LoVo (cell line): ENCODE results near the gene PAM.
A peak's percentile ranks its signal among the peaks of the same experiment; 100 is the strongest.
"Not testable (repeated sequence)": the region's sequence is repeated elsewhere in the genome, so short reads cannot be mapped to it uniquely, and the experiment has no call there.

Source experiments
- DNase-seq: peaks from one replicate; pipeline ENCODE4 v3.0.0-alpha.2; 2016; ENCODE audit warnings: low spot score

The PAM gene

GRCh38 chr5:102751903-102752376 lies 3.2 kb upstream of the PAM start:
- not testable (repeated sequence) for DNase-seq

- no peak for DNase-seq
Measured at GRCh38 chr5:102753889-102754766, 977 bp upstream of the PAM start.

GRCh38 chr5:102755686-102756371 lies 724 bp downstream of the PAM start:
- peak; percentile 82 for DNase-seq

DNA sequence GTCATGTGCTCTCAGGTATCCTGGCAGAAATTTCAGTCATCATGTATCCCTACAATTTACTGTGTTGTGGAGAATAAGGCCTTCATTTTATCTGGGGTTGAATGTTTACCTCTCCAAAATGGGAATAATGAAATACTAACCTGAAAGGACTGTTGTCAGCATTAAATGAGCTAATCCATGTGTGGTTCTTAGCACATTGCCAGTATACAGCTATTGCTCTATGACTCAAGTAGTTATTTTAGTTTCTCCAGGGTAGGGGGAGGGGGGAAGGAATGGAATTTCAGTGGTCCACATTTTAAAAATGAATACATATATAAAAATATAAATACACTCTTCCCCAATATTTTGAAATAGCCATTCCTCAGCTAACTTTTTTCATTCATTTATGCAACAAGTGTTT lies 3.5 kb downstream of the PAM start:
- DNase-seq = no peak

- no peak for DNase-seq
Measured at GRCh38 chr5:102759289-102759688, 4.2 kb downstream of the PAM start.

DNA sequence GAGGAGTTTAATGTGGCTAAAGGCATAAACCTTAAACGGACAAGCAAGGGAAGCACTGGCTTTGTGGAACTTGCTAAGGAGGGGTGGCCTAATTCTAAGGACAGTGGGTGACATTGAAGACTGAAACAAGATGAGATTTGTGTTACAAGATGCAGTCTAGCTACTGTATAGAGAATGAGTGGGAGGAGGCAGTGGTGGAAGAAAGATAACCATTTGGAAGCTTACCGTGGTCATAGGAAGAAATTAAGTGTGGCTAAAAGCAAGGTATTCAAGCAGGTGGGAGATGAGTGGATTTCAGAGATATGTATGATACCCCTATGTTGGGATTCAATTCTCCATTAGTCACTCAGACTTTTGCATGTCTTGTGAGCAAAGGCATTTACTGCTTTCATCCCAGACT lies 4.6 kb downstream of the PAM start:
- no peak for DNase-seq

GRCh38 chr5:102760815-102761214 lies 5.7 kb downstream of the PAM start:
- DNase-seq = no peak

DNA sequence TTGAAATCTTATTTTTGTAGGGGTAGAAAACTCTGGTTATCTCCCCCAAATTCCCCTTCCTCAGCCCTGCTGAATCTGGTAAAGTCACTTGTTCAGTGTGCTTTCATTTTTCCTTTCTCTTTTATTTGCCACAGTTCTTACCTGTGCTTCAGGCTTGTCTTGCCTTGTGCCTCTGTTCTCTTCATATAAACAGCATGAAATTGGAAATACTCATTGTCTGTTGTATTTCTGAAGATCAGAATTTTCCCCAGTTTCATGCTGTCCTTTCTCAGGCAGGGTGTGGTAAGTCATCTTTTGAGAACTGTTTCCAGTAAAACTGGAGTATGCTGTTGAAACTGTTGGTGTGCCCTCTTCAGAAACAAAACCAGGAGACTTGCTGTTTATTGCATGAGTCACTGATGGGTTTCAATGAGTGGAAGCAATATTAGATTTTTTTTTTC lies 7.0 kb downstream of the PAM start:
- DNase-seq = peak; percentile 50

- DNase-seq = peak; percentile 27
Measured at GRCh38 chr5:102762562-102763227, 7.6 kb downstream of the PAM start.

DNA sequence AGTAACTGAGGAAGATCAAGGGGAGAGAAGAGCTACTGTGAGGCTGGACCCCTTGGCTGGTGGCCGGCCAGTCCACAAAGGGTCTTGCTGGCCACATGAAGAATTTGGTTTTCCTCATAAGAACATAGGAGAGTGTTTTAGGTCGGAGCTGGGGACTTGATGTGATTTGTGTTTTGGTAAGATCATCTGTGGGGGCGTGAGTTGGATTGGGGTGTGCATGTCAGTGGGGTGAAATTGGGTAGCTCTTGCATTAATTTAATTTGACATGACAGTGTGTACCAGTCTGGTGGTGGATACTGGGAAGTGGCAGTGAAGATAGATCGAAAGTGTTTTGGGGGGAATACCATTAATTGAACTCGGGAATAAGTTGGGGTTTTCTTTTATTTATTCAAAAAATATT lies 8.6 kb downstream of the PAM start:
- DNase-seq = no peak

- no peak for DNase-seq
Measured at GRCh38 chr5:102764381-102765004, 9.4 kb downstream of the PAM start.

DNA sequence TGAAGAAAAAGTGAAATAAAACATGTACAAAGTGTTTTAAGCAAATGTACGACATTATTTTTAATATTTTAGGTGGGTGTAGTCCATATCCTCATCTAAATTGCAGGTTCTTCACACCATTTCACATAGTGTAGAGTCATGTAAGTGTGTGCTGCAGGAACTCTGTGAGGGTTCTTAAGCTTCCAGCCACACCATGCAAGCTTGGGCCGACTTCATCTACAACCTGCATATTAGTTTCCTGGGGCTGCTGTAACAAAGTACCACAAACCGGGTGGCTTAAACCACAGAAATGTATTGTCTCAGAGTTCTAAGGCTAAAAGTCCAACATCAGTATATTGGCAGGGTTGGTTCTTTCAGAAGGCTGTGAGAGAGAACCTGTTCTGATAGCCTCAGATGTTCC lies 10.2 kb downstream of the PAM start:
- DNase-seq = no peak

- no peak for DNase-seq
Measured at GRCh38 chr5:102766295-102767090, 11.4 kb downstream of the PAM start.

GRCh38 chr5:102767862-102768261 lies 12.8 kb downstream of the PAM start:
- no peak for DNase-seq

- DNase-seq = no peak
Measured at GRCh38 chr5:102770803-102771202, 15.7 kb downstream of the PAM start.

GRCh38 chr5:102771435-102771834 lies 16.3 kb downstream of the PAM start:
- no peak for DNase-seq

DNA sequence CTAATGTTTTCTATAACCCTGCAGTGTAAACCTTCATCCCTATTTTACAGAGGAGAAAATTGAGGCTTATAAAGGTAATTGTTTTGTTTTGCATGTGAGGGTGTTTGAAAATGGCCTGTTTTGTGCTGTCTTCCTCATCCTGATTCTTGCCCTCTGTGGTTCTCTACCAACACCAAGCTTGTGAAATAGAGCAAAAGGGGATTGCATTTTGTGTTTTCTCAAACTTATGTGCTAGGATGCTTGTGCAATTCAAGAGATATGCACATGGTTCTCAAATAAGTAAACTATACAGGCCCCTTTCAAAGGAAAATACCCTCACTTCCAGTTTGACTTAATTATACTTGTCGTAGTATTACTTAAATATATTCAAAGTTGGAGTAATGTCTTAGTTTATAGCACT lies 17.2 kb downstream of the PAM start:
- no peak for DNase-seq

- no peak for DNase-seq
Measured at GRCh38 chr5:102773133-102773532, 18.0 kb downstream of the PAM start.

GRCh38 chr5:102775756-102776155 lies 20.7 kb downstream of the PAM start:
- DNase-seq = not testable (repeated sequence)

GRCh38 chr5:102777099-102777498 lies 22.0 kb downstream of the PAM start:
- no peak for DNase-seq

DNA sequence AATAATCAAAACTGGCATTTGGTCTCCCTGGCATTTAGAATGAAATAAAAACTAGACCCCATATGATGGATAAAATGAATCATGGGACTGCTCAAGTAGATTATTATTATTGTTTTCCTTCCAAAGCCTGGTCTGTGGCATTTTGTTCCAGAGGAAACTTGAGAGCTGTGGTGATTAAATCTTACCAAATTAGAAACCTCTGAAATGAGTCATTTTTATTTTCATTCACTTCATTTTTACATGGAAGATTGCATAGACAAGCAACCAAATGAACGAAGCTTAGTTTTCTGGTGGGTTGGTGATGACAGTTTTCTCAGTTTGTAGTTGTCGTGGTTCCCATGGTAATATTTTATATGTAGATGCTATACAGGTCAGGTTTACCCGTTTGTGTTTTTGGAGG lies 23.4 kb downstream of the PAM start:
- no peak for DNase-seq
